GM19395 (cell line): ENCODE measurements around the gene PITPNC1.
"Not testable (repeated sequence)": the region's sequence is repeated elsewhere in the genome, so short reads cannot be mapped to it uniquely, and the experiment has no call there.

ENCODE experiments used
- ATAC-seq: cut with Tn5 transposase; IDR thresholded peaks from one replicate; pipeline ENCODE4 v1.9.1; 2021; ENCODE audit warnings: mild to moderate bottlenecking, moderate library complexity; ENCODE audit not compliant: unreplicated experiment

PITPNC1 gene

GRCh38 chr17:67430515-67430914, 53.4 kb downstream of the PITPNC1 start:
- ATAC-seq, result not testable (repeated sequence)

- ATAC-seq, result no peak
Measured at GRCh38 chr17:67431249-67432015, 54.4 kb downstream of the PITPNC1 start.

- no peak for ATAC-seq
Measured at GRCh38 chr17:67433248-67433924, 56.3 kb downstream of the PITPNC1 start.

GRCh38 chr17:67434061-67434525, 57.0 kb downstream of the PITPNC1 start:
- no peak for ATAC-seq

- ATAC-seq, result no peak
Measured at GRCh38 chr17:67435122-67435521, 58.0 kb downstream of the PITPNC1 start.

- ATAC-seq, result no peak
Measured at GRCh38 chr17:67435786-67436185, 58.7 kb downstream of the PITPNC1 start.

- no peak for ATAC-seq
Measured at GRCh38 chr17:67436233-67436632, 59.2 kb downstream of the PITPNC1 start.

GRCh38 chr17:67438667-67439066, 61.6 kb downstream of the PITPNC1 start:
- ATAC-seq, result no peak

GRCh38 chr17:67439269-67439668, 62.2 kb downstream of the PITPNC1 start:
- no peak for ATAC-seq

GRCh38 chr17:67440277-67441051, 63.4 kb downstream of the PITPNC1 start:
- no peak for ATAC-seq

GRCh38 chr17:67441052-67441895, 64.2 kb downstream of the PITPNC1 start:
- ATAC-seq, result no peak

GRCh38 chr17:67441896-67442219, 64.8 kb downstream of the PITPNC1 start:
- no peak for ATAC-seq

GRCh38 chr17:67442787-67443624, 65.9 kb downstream of the PITPNC1 start:
- ATAC-seq, result no peak

GRCh38 chr17:67443931-67444595, 67.0 kb downstream of the PITPNC1 start:
- ATAC-seq, result no peak

- no peak for ATAC-seq
Measured at GRCh38 chr17:67448449-67448848, 71.4 kb downstream of the PITPNC1 start.

- ATAC-seq, result no peak
Measured at GRCh38 chr17:67449065-67449464, 72.0 kb downstream of the PITPNC1 start.

- no peak for ATAC-seq
Measured at GRCh38 chr17:67449845-67450755, 73.0 kb downstream of the PITPNC1 start.
